Hepatocyte (in vitro differentiated cells): ENCODE data around the gene SLC25A13. TPM values are rescaled to one million over a fixed set of nuclear protein-coding genes. Genes with fewer than 3 reads are reported as not detected.

Experiments
- DNase-seq: peaks from one replicate; pipeline ENCODE4 v3.0.0-alpha.2; 2016; ENCODE audit warnings: low spot score
- H2AFZ ChIP-seq: fragments of 200-600 bp; sonication (generic); 2 replicates; pipeline ENCODE4 v1.6.0; 2016; ENCODE audit warnings: antibody characterized with exemption, mild to moderate bottlenecking
- H3K27ac ChIP-seq: fragments of 200-600 bp; sonication (generic); 2 replicates; pipeline ENCODE4 v1.5.1; 2016; ENCODE audit warnings: mild to moderate bottlenecking
- H3K27me3 ChIP-seq: fragments of 200-600 bp; sonication (generic); 2 replicates; pipeline ENCODE4 v1.6.1; 2016
- H3K36me3 ChIP-seq: fragments of 200-600 bp; sonication (generic); replicated peaks from 2 replicates; pipeline ENCODE4 v1.5.1; 2016; ENCODE audit warnings: low read depth; ENCODE audit not compliant: insufficient read depth
- H3K4me1 ChIP-seq: fragments of 200-600 bp; sonication (generic); 2 replicates; pipeline ENCODE4 v1.5.1; 2016; ENCODE audit warnings: mild to moderate bottlenecking, moderate library complexity; ENCODE audit not compliant: insufficient read depth
- H3K4me2 ChIP-seq: fragments of 200-600 bp; sonication (generic); 2 replicates; pipeline ENCODE4 v1.6.0; 2016
- H3K4me3 ChIP-seq: fragments of 200-600 bp; sonication (generic); 2 replicates; pipeline ENCODE4 v1.5.1; 2016; ENCODE audit warnings: mild to moderate bottlenecking
- H3K79me2 ChIP-seq: fragments of 200-600 bp; sonication (generic); 2 replicates; pipeline ENCODE4 v1.6.0; 2017; ENCODE audit warnings: mild to moderate bottlenecking
- H3K9me2 ChIP-seq: fragments of 200-600 bp; sonication (generic); replicated peaks from 2 replicates; pipeline ENCODE4 v1.6.0; 2017; ENCODE audit warnings: mild to moderate bottlenecking; ENCODE audit not compliant: insufficient read depth
- H3K9me3 ChIP-seq: fragments of 200-600 bp; sonication (generic); 2 replicates; pipeline ENCODE4 v1.5.1; 2016; ENCODE audit warnings: low read depth, mild to moderate bottlenecking
- H4K20me1 ChIP-seq: fragments of 200-600 bp; sonication (generic); 2 replicates; pipeline ENCODE4 v1.6.0; 2016; ENCODE audit warnings: mild to moderate bottlenecking; ENCODE audit not compliant: insufficient read depth, poor library complexity, severe bottlenecking
- CTCF ChIP-seq: fragments of 200-600 bp; sonication (generic); IDR thresholded peaks from 2 replicates; pipeline ENCODE4 v1.5.1; 2016; ENCODE audit warnings: antibody characterized with exemption, mild to moderate bottlenecking; ENCODE audit not compliant: poor library complexity
- EZH2 ChIP-seq: fragments of 200-600 bp; sonication (generic); IDR thresholded peaks from 2 replicates; pipeline ENCODE4 v1.6.1; 2016; ENCODE audit warnings: antibody characterized with exemption, mild to moderate bottlenecking, borderline replicate concordance
- EZH2phosphoT487 ChIP-seq: fragments of 200-600 bp; sonication (generic); IDR thresholded peaks from one replicate; pipeline ENCODE4 v1.6.1; 2018; ENCODE audit warnings: antibody characterized with exemption, mild to moderate bottlenecking, low read depth, moderate library complexity; ENCODE audit not compliant: unreplicated experiment, severe bottlenecking
- WGBS: methylation state at CpG from one replicate; pipeline ENCODE4 v1.1.6; 2016; ENCODE audit warnings: low lambda C conversion rate; ENCODE audit errors: missing lambda C conversion rate; 5-methylcytosine and 5-hydroxymethylcytosine counted together
- polyA plus RNA-seq: library from polyadenylated mRNA; unstranded; fragments of >200 nt; fragmentation: Nextera tagmentation; extraction: Ambion mirVana; gene quantifications from 2 replicates; pipeline ENCODE4 v1.2.1, GENCODE V29; 2016
- total RNA-seq: library from RNA; depleted of rRNA; stranded (reverse); fragments of >200 nt; gene quantifications from 2 replicates; pipeline ENCODE4 v1.2.3, GENCODE V29; 2014

SLC25A13 gene
- total and polyA plus RNA-seq, 2 experiments from 2014 or later: 37.5 to 55.1 TPM

- no peaks in the 10 kb centered on the region for H3K9me3 ChIP-seq
- TF ChIP-seq EZH2 (no peak), EZH2phosphoT487 (no peak), CTCF (no peak)
- H3K4me3 ChIP-seq: no peak overlapping the region
- H3K4me1 ChIP-seq: peaks cover 6% of the 10 kb centered on the region
- no peak overlapping the region for H2AFZ ChIP-seq
- H3K27me3 ChIP-seq: no peaks in the 10 kb centered on the region
- 78% methylated on average over 4 of the region's 4 CpGs for WGBS
- no peak for DNase-seq
- peaks cover 17% of the 10 kb centered on the region for H4K20me1 ChIP-seq
- peaks cover 90% of the 10 kb centered on the region for H3K79me2 ChIP-seq
- no peaks in the 10 kb centered on the region for H3K36me3 ChIP-seq
- H3K4me2 ChIP-seq: no peak overlapping the region
- H3K27ac ChIP-seq: no peak overlapping the region
- no peaks in the 10 kb centered on the region for H3K9me2 ChIP-seq
Measured at GRCh38 chr7:96314402-96315124, 7.3 kb downstream of the SLC25A13 start.

- TF ChIP-seq CTCF: no peak
- Histone ChIP-seq H3K4me2 (no peak overlapping the region), H3K79me2 (peaks cover 90% of the 10 kb centered on the region), H3K4me1 (peaks cover 6% of the 10 kb centered on the region), H3K27ac (no peak overlapping the region), H3K27me3 (no peaks in the 10 kb centered on the region), H3K36me3 (no peaks in the 10 kb centered on the region), H2AFZ (no peak overlapping the region), H3K9me2 (no peaks in the 10 kb centered on the region), H4K20me1 (peaks cover 17% of the 10 kb centered on the region), H3K9me3 (no peaks in the 10 kb centered on the region), H3K4me3 (no peak overlapping the region)
- DNase-seq: no peak
- 90% methylated on average over 3 of the region's 3 CpGs for WGBS
Measured at GRCh38 chr7:96313940-96314339, 8.0 kb downstream of the SLC25A13 start.

- H2AFZ ChIP-seq: no peak overlapping the region
- H3K27ac ChIP-seq: no peak overlapping the region
- no peak overlapping the region for H3K4me2 ChIP-seq
- H3K9me3 ChIP-seq: no peaks in the 10 kb centered on the region
- no peak for TF ChIP-seq EZH2
- TF ChIP-seq CTCF: no peak
- no peak for TF ChIP-seq EZH2phosphoT487
- no peak for DNase-seq
- H4K20me1 ChIP-seq: peaks cover 14% of the 10 kb centered on the region
- peaks cover 83% of the 10 kb centered on the region for H3K79me2 ChIP-seq
- H3K9me2 ChIP-seq: no peaks in the 10 kb centered on the region
- no peak overlapping the region for H3K4me3 ChIP-seq
- H3K27me3 ChIP-seq: no peaks in the 10 kb centered on the region
- no peaks in the 10 kb centered on the region for H3K36me3 ChIP-seq
- peaks cover 6% of the 10 kb centered on the region for H3K4me1 ChIP-seq
- 86% methylated on average over 4 of the region's 4 CpGs for WGBS
Measured at GRCh38 chr7:96312502-96312901, 9.4 kb downstream of the SLC25A13 start.
